OCI-LY3 (cell line): ENCODE results near the gene LY9.

ENCODE experiments used
- CTCF ChIP-seq: fragments of 200-600, 300-600 bp; sonication (generic); IDR thresholded peaks from 2 replicates; pipeline ENCODE4 v1.5.1; 2014; ENCODE audit warnings: antibody characterized with exemption, low read length, low read depth
- EZH2phosphoT487 ChIP-seq: fragments of 200-600 bp; shearing (Covaris generic); IDR thresholded peaks from 2 replicates; pipeline ENCODE4 v1.6.1; 2018; ENCODE audit warnings: antibody characterized with exemption, mixed run types, low read depth

GRCh38 chr1:160821627-160822026, 25.7 kb downstream of the LY9 start:
- TF ChIP-seq CTCF = no peak
- TF ChIP-seq EZH2phosphoT487 = no peak
